Astrocyte of the cerebellum (primary cell): Measurements from ENCODE around the gene ATF7IP2.

ENCODE experiments used
- DNase-seq: peaks from one replicate; pipeline ENCODE4 v3.0.0-alpha.2; 2011; ENCODE audit warnings: low read depth
- H3K4me3 ChIP-seq: 2 replicates; pipeline ENCODE4 v1.5.1; 2011; ENCODE audit warnings: mild to moderate bottlenecking, low read depth, low read length, moderate library complexity
- in situ Hi-C: cut with HindIII; loops from 2 replicates; pipeline ENCODE4 v1.10.0; 2017; ENCODE audit warnings: low sequenced_read_pairs
- TF ChIP-seq, protein P1 (sequence below): IDR thresholded peaks from 2 replicates; pipeline ENCODE4 v1.5.1; 2012; ENCODE audit warnings: low read length, low read depth, moderate library complexity, mild to moderate bottlenecking; ENCODE audit errors: missing control alignments

Gene ATF7IP2

DNA sequence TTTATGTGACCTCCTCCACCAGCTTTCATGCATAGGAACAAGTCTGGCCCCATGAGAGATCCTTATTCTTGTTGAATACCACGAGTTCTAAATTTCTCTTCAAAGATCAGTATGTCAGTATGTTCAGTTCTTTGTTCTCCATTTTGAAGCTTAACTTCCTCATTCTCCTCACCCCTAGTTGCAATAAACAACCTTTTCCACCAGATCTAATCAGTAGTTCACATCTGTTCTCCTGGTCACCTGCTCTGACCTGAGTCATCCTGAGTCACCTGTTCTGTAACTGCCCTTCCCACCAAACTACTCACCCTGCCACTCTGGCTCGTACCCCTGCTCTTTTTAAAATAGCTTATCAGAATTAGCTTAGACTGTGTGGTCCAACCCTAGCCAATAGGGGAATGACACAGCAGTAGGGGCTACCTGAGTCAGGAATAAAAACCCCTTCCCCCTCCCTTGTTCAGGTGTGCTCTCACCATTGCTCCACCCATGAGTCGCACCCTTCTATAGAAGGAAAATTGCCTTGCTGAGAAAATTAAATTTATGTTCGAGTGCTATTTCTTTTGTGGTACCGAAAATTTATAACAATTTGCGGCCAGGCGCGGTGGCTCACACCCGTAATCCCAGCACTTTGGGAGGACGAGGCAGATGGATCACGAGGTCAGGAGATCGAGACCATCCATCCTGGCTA is 100.0 kb downstream of the ATF7IP2 start:
- DNase-seq = no peak
- no peak overlapping the region for H3K4me3 ChIP-seq
- in situ Hi-C loops = no loop called here
- TF ChIP-seq, protein P1, sequence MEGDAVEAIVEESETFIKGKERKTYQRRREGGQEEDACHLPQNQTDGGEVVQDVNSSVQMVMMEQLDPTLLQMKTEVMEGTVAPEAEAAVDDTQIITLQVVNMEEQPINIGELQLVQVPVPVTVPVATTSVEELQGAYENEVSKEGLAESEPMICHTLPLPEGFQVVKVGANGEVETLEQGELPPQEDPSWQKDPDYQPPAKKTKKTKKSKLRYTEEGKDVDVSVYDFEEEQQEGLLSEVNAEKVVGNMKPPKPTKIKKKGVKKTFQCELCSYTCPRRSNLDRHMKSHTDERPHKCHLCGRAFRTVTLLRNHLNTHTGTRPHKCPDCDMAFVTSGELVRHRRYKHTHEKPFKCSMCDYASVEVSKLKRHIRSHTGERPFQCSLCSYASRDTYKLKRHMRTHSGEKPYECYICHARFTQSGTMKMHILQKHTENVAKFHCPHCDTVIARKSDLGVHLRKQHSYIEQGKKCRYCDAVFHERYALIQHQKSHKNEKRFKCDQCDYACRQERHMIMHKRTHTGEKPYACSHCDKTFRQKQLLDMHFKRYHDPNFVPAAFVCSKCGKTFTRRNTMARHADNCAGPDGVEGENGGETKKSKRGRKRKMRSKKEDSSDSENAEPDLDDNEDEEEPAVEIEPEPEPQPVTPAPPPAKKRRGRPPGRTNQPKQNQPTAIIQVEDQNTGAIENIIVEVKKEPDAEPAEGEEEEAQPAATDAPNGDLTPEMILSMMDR = no peak

DNA sequence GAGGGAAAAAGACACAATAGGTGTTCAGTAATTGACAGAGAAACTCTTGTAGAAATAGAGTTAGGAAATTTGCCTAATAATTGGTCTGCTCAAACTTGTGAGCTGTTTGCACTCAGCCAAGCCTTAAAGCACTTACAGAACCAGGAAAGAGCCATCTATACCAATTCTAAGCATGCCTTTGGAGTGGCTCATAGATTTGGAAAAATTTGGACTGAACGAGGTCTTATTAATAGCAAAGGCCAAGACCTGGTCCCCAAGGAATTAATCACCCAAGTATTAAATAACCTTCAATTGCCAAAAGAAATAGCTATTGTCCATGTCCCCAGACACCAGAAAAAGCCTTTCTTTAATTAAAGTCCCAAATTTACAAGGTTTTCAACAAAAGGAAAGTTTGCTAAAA is 104.3 kb downstream of the ATF7IP2 start:
- TF ChIP-seq, protein P1 = no peak
- no peak for DNase-seq
- H3K4me3 ChIP-seq = no peak overlapping the region
- in situ Hi-C loops = no loop called here

DNA sequence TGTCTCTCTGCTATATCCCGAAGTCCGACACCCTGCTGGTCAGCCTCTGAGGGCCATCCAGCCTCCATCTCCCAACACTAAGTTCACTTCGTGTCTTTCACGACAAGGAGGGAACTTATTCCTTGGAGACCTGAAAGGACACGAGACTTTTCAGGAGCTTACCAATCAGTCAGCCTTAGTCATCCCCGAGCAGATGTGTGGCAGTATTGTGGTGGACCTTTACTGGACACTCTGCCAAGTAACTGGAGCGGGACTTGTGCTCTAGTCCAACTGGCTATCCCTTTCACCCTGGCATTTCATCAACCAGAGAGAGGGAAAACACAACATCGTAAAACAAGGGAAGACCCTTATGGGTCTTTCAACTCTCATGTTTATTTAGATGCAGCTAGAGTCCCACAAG is 107.4 kb downstream of the ATF7IP2 start:
- no peak for DNase-seq
- in situ Hi-C loops = no loop called here
- TF ChIP-seq, protein P1 = no peak
- H3K4me3 ChIP-seq = no peak overlapping the region

DNA sequence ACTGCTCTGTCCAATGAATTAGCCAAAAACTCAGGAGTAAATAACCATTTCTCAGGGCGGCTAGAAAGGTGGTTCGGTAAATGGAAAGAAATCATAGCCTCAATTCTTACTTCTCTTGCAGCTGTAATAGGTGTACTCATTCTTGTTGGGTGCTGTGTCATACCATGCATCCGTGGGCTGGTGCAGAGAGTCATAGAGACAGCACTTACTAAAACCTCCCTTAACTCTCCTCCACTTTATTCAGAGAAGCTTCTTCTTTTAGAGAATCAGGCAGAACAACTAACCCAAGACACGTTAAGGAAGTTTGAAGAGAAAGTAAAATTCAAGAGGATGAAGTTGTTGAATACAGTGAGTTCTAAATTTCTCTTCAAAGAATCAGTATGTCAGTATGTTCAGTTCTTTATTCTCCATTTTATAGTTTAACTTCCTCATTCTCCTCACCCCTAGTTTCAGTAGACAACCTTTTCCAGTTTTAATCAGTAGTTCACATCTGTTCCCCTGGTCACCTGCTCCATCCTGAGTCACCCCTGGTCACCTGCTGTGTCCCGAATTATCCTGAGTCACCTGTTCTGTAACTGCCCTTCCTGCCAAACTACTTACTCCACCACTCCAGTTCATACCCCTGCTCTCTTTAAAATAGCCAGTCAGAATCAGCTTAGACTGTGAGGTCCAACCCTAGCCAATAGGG is 108.6 kb downstream of the ATF7IP2 start:
- TF ChIP-seq, protein P1 = no peak
- in situ Hi-C loops = no loop called here
- DNase-seq = no peak
- H3K4me3 ChIP-seq = no peak overlapping the region

DNA sequence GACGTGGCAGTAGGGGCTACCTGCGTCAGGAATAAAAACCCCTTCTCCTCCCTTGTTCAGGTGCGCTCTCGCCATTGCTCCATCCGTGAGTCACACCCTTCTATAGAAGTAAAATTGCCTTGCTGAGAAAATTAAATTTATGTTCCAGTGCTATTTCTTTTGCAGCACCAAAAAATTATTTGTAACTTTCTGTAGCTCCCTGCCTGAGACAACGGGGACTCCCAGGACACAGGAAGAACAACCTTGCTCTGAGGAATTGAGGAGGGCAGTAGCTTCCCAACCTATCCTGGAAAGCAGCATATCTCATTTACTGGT is 109.1 kb downstream of the ATF7IP2 start:
- no peak for DNase-seq
- TF ChIP-seq, protein P1 = no peak
- in situ Hi-C loops = no loop called here
- no peak overlapping the region for H3K4me3 ChIP-seq

DNA sequence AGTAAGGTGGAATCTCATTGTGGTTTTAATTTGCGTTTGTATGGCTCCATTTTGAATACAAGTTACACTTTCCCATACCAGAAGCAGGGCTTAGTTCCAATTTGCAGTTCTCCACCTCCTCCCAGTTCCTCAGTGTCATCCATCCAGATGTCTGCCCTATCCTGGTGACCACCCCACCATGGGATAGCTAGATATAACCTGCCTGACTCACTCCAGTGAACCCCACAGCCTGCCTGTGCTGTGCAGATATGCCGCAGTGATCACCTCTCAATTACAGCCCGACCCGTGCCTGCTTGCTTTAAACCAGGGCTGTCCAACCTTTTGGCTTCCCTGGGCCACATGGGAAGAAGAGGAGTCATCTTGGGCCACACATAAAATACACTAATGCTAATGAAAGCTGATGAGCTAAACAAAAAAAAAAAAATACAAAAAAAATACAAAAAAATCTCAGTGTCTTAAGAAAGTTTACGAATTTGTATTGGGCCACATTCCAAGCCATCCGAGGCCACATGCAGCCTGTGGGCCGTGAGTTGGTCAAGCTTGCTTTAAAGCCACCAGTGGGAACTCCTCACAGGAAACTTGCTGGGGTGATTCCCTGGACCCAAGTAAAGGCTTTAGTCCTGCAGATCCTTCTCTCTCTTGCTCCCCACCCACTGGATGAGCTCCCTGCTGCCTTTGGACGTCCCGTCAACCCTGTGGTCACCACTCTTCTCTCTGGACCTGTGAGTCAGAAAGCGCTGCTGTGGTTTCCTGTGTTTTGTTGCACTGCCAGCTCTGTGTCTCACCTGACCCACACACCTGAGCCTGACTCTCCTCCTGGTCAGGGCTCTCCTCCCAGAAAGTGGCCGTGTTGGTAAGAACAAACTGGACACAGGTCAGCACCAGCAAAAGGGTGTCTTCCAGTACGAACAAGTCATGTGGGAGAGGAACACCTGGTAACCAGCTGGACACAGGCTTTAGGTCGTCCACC is 111.6 kb downstream of the ATF7IP2 start:
- H3K4me3 ChIP-seq = no peak overlapping the region
- no peak for DNase-seq
- TF ChIP-seq, protein P1 = no peak
- in situ Hi-C loops = no loop called here
